HEK293 (cell line): Measurements from ENCODE around the gene PCLAF.
A peak's percentile ranks its signal among the peaks of the same experiment; 100 is the strongest.

Experiments used
- KLF1 ChIP-seq: fragments of 450-650 bp; formaldehyde crosslinking; IDR thresholded peaks from 2 replicates; pipeline ENCODE4 v1.5.1; 2016; ENCODE audit warnings: missing biosample characterization, missing genetic modification characterization
- SCRT1 ChIP-seq: fragments of 450-650 bp; formaldehyde crosslinking; IDR thresholded peaks from 2 replicates; pipeline ENCODE4 v1.5.1; 2016; ENCODE audit warnings: missing biosample characterization, missing genetic modification characterization, borderline replicate concordance
- SETDB1 ChIP-seq: IDR thresholded peaks from one replicate; pipeline ENCODE4 v1.6.1; 2017; ENCODE audit warnings: mild to moderate bottlenecking, low read length, moderate library complexity, mixed read lengths; ENCODE audit not compliant: insufficient read length
- ZBTB20 ChIP-seq: fragments of 450-650 bp; formaldehyde crosslinking; IDR thresholded peaks from 2 replicates; pipeline ENCODE4 v1.5.1; 2016; ENCODE audit warnings: missing biosample characterization, missing genetic modification characterization
- ZBTB7A ChIP-seq: fragments of 450-650 bp; formaldehyde crosslinking; IDR thresholded peaks from 2 replicates; pipeline ENCODE4 v1.5.1; 2016; ENCODE audit warnings: low read depth, missing biosample characterization, missing genetic modification characterization
- ZEB2 ChIP-seq: fragments of 450-650 bp; formaldehyde crosslinking; IDR thresholded peaks from 2 replicates; pipeline ENCODE4 v1.5.1; 2016; ENCODE audit warnings: missing biosample characterization, missing genetic modification characterization
- ZFP41 ChIP-seq: fragments of 450-650 bp; formaldehyde crosslinking; IDR thresholded peaks from 2 replicates; pipeline ENCODE4 v1.5.1; 2016; ENCODE audit warnings: missing biosample characterization, missing genetic modification characterization, borderline replicate concordance
- ZNF223 ChIP-seq: fragments of 450-650 bp; formaldehyde crosslinking; IDR thresholded peaks from 2 replicates; pipeline ENCODE4 v1.5.1; 2016; ENCODE audit warnings: missing biosample characterization, missing genetic modification characterization
- ZNF292 ChIP-seq: fragments of 450-650 bp; formaldehyde crosslinking; IDR thresholded peaks from 2 replicates; pipeline ENCODE4 v1.5.1; 2016; ENCODE audit warnings: low read depth, missing biosample characterization, missing genetic modification characterization, borderline replicate concordance
- ZNF341 ChIP-seq: fragments of 450-650 bp; formaldehyde crosslinking; IDR thresholded peaks from 2 replicates; pipeline ENCODE4; 2016; ENCODE audit warnings: low read depth, missing biosample characterization, missing genetic modification characterization
- ZNF529 ChIP-seq: fragments of 450-650 bp; formaldehyde crosslinking; IDR thresholded peaks from 2 replicates; pipeline ENCODE4 v1.5.1; 2017; ENCODE audit warnings: missing genetic modification characterization, missing biosample characterization; ENCODE audit not compliant: insufficient replicate concordance
- ZNF600 ChIP-seq: fragments of 450-650 bp; formaldehyde crosslinking; IDR thresholded peaks from 2 replicates; pipeline ENCODE4 v1.5.1; 2016; ENCODE audit warnings: missing biosample characterization, missing genetic modification characterization
- ZNF837 ChIP-seq: fragments of 450-650 bp; formaldehyde crosslinking; IDR thresholded peaks from 2 replicates; pipeline ENCODE4 v1.5.1; 2016; ENCODE audit warnings: missing biosample characterization, missing genetic modification characterization
- ZSCAN16 ChIP-seq: fragments of 450-650 bp; formaldehyde crosslinking; IDR thresholded peaks from 2 replicates; pipeline ENCODE4 v1.5.1; 2016; ENCODE audit warnings: missing biosample characterization, missing genetic modification characterization
- ZSCAN30 ChIP-seq: fragments of 450-650 bp; IDR thresholded peaks from 2 replicates; pipeline ENCODE4 v1.5.1; 2018; ENCODE audit warnings: missing biosample characterization, mild to moderate bottlenecking, missing genetic modification characterization, moderate library complexity
- TF ChIP-seq, protein P1 (sequence below): fragments of 450-650 bp; formaldehyde crosslinking; IDR thresholded peaks from 2 replicates; pipeline ENCODE4 v1.5.1; 2016; ENCODE audit warnings: missing biosample characterization, missing genetic modification characterization, borderline replicate concordance
- TF ChIP-seq, protein P2 (sequence below): fragments of 450-650 bp; formaldehyde crosslinking; IDR thresholded peaks from 2 replicates; pipeline ENCODE4 v1.5.1; 2016; ENCODE audit warnings: missing biosample characterization, missing genetic modification characterization
- TF ChIP-seq, protein P3 (sequence below): fragments of 450-650 bp; formaldehyde crosslinking; IDR thresholded peaks from 2 replicates; pipeline ENCODE4 v1.5.1; 2016; ENCODE audit warnings: missing biosample characterization, missing genetic modification characterization
- TF ChIP-seq, protein P4 (sequence below): fragments of 450-650 bp; formaldehyde crosslinking; IDR thresholded peaks from 2 replicates; pipeline ENCODE4; 2016; ENCODE audit warnings: missing biosample characterization, missing genetic modification characterization
- TF ChIP-seq, protein P5 (sequence below): fragments of 450-650 bp; formaldehyde crosslinking; IDR thresholded peaks from 2 replicates; pipeline ENCODE4 v1.5.1; 2016; ENCODE audit warnings: missing biosample characterization, missing genetic modification characterization
- TF ChIP-seq, protein P6 (sequence below): fragments of 450-650 bp; formaldehyde crosslinking; IDR thresholded peaks from 2 replicates; pipeline ENCODE4 v1.5.1; 2016; ENCODE audit warnings: missing biosample characterization, missing genetic modification characterization
- TF ChIP-seq, protein P7 (sequence below): fragments of 450-650 bp; formaldehyde crosslinking; IDR thresholded peaks from 2 replicates; pipeline ENCODE4 v1.5.1; 2016; ENCODE audit warnings: missing biosample characterization, missing genetic modification characterization

Gene PCLAF

DNA sequence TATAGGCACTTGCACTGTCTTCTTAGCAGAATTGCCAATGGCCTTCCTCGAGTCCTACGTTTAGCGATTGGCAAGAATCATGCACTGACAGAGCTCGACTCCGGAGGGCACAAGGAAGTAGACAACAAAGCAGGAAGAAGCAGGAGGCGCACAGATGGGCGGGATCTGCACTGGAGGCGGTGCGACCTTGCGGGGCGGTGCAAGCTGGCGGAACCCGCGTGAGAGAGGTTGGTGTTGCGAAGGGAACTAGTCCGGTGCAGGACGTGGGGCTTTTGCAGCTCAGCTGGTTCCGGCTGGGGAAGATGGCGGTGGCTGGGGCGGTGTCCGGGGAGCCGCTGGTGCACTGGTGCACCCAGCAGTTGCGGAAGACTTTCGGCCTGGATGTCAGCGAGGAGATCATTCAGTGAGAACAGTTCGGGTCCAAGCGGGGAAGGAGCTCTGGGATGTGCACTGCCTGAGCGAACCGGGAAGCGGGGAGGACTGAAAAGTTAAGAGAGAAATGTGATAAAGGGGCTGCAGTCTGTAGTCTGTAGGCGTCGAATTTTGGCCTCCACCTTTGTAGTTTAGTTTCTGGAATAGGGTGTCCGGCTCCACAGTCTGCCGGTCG is 6.4 kb upstream of the PCLAF start, which contains the start of gene TRIP4 (continued):
- TF ChIP-seq ZFP41 (tag by site-specific recombination) (0 out of 2 replicates have a peak, but pooled peaks have one; percentile 64), SETDB1 (peak; percentile 97), ZNF223 (no peak), SCRT1 (tag by site-specific recombination) (peak; percentile 52; the same call in 1 of the 2 replicates), KLF1 (peak; percentile 92), ZNF600 (tag by site-specific recombination) (peak; percentile 81), ZNF837 (tag by site-specific recombination) (0 out of 2 replicates have a peak, but pooled peaks have one; percentile 29), ZNF341 (tag by site-specific recombination) (peak; percentile 79), ZSCAN30 (tag by site-specific recombination) (peak; percentile 98), ZNF529 (no peak), ZNF292 (tag by site-specific recombination) (no peak), ZBTB7A (peak; percentile 89), ZEB2 (tag by site-specific recombination) (peak; percentile 90), ZBTB20 (peak; percentile 75), ZSCAN16 (tag by site-specific recombination) (no peak)
- TF ChIP-seq, protein P1, sequence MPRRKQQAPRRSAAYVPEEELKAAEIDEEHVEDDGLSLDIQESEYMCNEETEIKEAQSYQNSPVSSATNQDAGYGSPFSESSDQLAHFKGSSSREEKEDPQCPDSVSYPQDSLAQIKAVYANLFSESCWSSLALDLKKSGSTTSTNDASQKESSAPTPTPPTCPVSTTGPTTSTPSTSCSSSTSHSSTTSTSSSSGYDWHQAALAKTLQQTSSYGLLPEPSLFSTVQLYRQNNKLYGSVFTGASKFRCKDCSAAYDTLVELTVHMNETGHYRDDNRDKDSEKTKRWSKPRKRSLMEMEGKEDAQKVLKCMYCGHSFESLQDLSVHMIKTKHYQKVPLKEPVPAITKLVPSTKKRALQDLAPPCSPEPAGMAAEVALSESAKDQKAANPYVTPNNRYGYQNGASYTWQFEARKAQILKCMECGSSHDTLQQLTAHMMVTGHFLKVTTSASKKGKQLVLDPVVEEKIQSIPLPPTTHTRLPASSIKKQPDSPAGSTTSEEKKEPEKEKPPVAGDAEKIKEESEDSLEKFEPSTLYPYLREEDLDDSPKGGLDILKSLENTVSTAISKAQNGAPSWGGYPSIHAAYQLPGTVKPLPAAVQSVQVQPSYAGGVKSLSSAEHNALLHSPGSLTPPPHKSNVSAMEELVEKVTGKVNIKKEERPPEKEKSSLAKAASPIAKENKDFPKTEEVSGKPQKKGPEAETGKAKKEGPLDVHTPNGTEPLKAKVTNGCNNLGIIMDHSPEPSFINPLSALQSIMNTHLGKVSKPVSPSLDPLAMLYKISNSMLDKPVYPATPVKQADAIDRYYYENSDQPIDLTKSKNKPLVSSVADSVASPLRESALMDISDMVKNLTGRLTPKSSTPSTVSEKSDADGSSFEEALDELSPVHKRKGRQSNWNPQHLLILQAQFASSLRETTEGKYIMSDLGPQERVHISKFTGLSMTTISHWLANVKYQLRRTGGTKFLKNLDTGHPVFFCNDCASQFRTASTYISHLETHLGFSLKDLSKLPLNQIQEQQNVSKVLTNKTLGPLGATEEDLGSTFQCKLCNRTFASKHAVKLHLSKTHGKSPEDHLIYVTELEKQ (tag by site-specific recombination): peak; percentile 80; the same call in 1 of the 2 replicates
- TF ChIP-seq, protein P2, sequence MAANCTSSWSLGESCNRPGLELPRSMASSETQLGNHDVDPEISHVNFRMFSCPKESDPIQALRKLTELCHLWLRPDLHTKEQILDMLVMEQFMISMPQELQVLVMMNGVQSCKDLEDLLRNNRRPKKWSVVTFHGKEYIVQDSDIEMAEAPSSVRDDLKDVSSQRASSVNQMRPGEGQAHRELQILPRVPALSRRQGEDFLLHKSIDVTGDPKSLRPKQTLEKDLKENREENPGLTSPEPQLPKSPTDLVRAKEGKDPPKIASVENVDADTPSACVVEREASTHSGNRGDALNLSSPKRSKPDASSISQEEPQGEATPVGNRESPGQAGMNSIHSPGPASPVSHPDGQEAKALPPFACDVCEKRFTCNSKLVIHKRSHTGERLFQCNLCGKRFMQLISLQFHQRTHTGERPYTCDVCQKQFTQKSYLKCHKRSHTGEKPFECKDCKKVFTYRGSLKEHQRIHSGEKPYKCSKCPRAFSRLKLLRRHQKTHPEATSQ (tag by site-specific recombination): peak; percentile 99
- TF ChIP-seq, protein P3, sequence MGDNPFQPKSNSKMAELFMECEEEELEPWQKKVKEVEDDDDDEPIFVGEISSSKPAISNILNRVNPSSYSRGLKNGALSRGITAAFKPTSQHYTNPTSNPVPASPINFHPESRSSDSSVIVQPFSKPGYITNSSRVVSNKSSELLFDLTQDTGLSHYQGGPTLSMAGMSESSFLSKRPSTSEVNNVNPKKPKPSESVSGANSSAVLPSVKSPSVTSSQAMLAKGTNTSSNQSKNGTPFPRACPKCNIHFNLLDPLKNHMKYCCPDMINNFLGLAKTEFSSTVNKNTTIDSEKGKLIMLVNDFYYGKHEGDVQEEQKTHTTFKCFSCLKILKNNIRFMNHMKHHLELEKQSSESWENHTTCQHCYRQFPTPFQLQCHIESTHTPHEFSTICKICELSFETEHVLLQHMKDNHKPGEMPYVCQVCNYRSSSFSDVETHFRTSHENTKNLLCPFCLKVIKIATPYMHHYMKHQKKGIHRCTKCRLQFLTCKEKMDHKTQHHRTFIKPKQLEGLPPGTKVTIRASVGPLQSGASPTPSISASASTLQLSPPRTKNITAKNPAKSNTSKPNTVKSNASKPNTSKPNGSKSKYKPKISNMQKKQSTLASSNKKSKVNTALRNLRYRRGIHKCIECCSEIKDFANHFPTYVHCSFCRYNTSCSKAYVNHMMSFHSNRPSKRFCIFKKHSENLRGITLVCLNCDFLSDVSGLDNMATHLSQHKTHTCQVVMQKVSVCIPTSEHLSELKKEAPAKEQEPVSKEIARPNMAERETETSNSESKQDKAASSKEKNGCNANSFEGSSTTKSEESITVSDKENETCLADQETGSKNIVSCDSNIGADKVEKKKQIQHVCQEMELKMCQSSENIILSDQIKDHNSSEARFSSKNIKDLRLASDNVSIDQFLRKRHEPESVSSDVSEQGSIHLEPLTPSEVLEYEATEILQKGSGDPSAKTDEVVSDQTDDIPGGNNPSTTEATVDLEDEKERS (tag by site-specific recombination): peak; percentile 95
- TF ChIP-seq, protein P4, sequence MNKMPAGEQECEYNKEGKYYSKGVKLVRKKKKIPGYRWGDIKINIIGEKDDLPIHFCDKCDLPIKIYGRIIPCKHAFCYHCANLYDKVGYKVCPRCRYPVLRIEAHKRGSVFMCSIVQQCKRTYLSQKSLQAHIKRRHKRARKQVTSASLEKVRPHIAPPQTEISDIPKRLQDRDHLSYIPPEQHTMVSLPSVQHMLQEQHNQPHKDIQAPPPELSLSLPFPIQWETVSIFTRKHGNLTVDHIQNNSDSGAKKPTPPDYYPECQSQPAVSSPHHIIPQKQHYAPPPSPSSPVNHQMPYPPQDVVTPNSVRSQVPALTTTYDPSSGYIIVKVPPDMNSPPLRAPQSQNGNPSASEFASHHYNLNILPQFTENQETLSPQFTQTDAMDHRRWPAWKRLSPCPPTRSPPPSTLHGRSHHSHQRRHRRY (tag by site-specific recombination): 0 out of 2 replicates have a peak, but pooled peaks have one; percentile 67
- TF ChIP-seq, protein P5, sequence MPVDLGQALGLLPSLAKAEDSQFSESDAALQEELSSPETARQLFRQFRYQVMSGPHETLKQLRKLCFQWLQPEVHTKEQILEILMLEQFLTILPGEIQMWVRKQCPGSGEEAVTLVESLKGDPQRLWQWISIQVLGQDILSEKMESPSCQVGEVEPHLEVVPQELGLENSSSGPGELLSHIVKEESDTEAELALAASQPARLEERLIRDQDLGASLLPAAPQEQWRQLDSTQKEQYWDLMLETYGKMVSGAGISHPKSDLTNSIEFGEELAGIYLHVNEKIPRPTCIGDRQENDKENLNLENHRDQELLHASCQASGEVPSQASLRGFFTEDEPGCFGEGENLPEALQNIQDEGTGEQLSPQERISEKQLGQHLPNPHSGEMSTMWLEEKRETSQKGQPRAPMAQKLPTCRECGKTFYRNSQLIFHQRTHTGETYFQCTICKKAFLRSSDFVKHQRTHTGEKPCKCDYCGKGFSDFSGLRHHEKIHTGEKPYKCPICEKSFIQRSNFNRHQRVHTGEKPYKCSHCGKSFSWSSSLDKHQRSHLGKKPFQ: no peak
- TF ChIP-seq, protein P6, sequence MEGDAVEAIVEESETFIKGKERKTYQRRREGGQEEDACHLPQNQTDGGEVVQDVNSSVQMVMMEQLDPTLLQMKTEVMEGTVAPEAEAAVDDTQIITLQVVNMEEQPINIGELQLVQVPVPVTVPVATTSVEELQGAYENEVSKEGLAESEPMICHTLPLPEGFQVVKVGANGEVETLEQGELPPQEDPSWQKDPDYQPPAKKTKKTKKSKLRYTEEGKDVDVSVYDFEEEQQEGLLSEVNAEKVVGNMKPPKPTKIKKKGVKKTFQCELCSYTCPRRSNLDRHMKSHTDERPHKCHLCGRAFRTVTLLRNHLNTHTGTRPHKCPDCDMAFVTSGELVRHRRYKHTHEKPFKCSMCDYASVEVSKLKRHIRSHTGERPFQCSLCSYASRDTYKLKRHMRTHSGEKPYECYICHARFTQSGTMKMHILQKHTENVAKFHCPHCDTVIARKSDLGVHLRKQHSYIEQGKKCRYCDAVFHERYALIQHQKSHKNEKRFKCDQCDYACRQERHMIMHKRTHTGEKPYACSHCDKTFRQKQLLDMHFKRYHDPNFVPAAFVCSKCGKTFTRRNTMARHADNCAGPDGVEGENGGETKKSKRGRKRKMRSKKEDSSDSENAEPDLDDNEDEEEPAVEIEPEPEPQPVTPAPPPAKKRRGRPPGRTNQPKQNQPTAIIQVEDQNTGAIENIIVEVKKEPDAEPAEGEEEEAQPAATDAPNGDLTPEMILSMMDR (tag by site-specific recombination): peak; percentile 71
- TF ChIP-seq, protein P7, sequence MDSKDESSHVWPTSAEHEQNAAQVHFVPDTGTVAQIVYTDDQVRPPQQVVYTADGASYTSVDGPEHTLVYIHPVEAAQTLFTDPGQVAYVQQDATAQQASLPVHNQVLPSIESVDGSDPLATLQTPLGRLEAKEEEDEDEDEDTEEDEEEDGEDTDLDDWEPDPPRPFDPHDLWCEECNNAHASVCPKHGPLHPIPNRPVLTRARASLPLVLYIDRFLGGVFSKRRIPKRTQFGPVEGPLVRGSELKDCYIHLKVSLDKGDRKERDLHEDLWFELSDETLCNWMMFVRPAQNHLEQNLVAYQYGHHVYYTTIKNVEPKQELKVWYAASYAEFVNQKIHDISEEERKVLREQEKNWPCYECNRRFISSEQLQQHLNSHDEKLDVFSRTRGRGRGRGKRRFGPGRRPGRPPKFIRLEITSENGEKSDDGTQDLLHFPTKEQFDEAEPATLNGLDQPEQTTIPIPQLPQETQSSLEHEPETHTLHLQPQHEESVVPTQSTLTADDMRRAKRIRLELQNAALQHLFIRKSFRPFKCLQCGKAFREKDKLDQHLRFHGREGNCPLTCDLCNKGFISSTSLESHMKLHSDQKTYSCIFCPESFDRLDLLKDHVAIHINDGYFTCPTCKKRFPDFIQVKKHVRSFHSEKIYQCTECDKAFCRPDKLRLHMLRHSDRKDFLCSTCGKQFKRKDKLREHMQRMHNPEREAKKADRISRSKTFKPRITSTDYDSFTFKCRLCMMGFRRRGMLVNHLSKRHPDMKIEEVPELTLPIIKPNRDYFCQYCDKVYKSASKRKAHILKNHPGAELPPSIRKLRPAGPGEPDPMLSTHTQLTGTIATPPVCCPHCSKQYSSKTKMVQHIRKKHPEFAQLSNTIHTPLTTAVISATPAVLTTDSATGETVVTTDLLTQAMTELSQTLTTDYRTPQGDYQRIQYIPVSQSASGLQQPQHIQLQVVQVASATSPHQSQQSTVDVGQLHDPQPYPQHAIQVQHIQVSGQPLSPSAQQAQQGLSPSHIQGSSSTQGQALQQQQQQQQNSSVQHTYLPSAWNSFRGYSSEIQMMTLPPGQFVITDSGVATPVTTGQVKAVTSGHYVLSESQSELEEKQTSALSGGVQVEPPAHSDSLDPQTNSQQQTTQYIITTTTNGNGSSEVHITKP (tag by site-specific recombination): peak; percentile 80
